Measurements from ENCODE around the gene SOCS7. TPM values are rescaled to one million over a fixed set of nuclear protein-coding genes. Genes with fewer than 3 reads are reported as not detected.

SOCS7 gene
- total and polyA plus RNA-seq, 2 experiments from 2014 or later, result 2.7 to 15.9 TPM

- Histone ChIP-seq H3K27ac (peak overlapping the region; percentile 85), H2AFZ (peak overlapping the region; percentile 85), H4K20me1 (ENCODE audit: insufficient read depth, poor library complexity, severe bottlenecking) (no peaks in the 10 kb centered on the region), H3K27me3 (peaks cover 21% of the 10 kb centered on the region), H3K79me2 (no peaks in the 10 kb centered on the region), H3K4me1 (ENCODE audit: insufficient read depth) (peaks cover 21% of the 10 kb centered on the region), H3K4me2 (peak overlapping the region; percentile 73), H3K36me3 (replicated peaks; ENCODE audit: insufficient read depth, low read depth) (no peaks in the 10 kb centered on the region), H3K9me2 (replicated peaks; ENCODE audit: insufficient read depth) (no peaks in the 10 kb centered on the region), H3K4me3 (peak overlapping the region; percentile 6), H3K9me3 (ENCODE audit: low read depth) (no peaks in the 10 kb centered on the region)
- TF ChIP-seq EZH2 (IDR thresholded peaks at IDR 0.05; ENCODE audit: borderline replicate concordance), result no peak
- no peak for TF ChIP-seq EZH2phosphoT487 (IDR thresholded peaks at IDR 0.05; ENCODE audit: low read depth, severe bottlenecking, unreplicated experiment)
- TF ChIP-seq CTCF (IDR thresholded peaks at IDR 0.05; ENCODE audit: poor library complexity), result no peak
- 45% methylated on average over 20 of the region's 22 CpGs for WGBS (ENCODE audit: low lambda C conversion rate, missing lambda C conversion rate)
- peak; percentile 64 for DNase-seq (ENCODE audit: low spot score)
Observed at GRCh38 chr17:38415250-38416194, 63.9 kb downstream of the SOCS7 start.

GRCh38 chr17:38416840-38417209 lies 65.2 kb downstream of the SOCS7 start:
- Histone ChIP-seq H3K4me2 (no peak overlapping the region), H3K4me3 (no peak overlapping the region), H3K79me2 (no peaks in the 10 kb centered on the region), H3K27me3 (peaks cover 32% of the 10 kb centered on the region), H3K9me2 (replicated peaks; ENCODE audit: insufficient read depth) (no peaks in the 10 kb centered on the region), H3K4me1 (ENCODE audit: insufficient read depth) (peaks cover 27% of the 10 kb centered on the region), H3K36me3 (replicated peaks; ENCODE audit: insufficient read depth, low read depth) (no peaks in the 10 kb centered on the region), H3K9me3 (ENCODE audit: low read depth) (no peaks in the 10 kb centered on the region), H4K20me1 (ENCODE audit: insufficient read depth, poor library complexity, severe bottlenecking) (no peaks in the 10 kb centered on the region), H3K27ac (no peak overlapping the region), H2AFZ (no peak overlapping the region)
- TF ChIP-seq CTCF (IDR thresholded peaks at IDR 0.05; ENCODE audit: poor library complexity) (no peak), EZH2phosphoT487 (IDR thresholded peaks at IDR 0.05; ENCODE audit: low read depth, severe bottlenecking, unreplicated experiment) (no peak), EZH2 (IDR thresholded peaks at IDR 0.05; ENCODE audit: borderline replicate concordance) (no peak)
- WGBS (ENCODE audit: low lambda C conversion rate, missing lambda C conversion rate), result 69% methylated on average over 1 of the region's 1 CpG
- no peak for DNase-seq (ENCODE audit: low spot score)

- TF ChIP-seq EZH2phosphoT487 (IDR thresholded peaks at IDR 0.05; ENCODE audit: low read depth, severe bottlenecking, unreplicated experiment), result no peak
- no peak for TF ChIP-seq CTCF (IDR thresholded peaks at IDR 0.05; ENCODE audit: poor library complexity)
- no peak for TF ChIP-seq EZH2 (IDR thresholded peaks at IDR 0.05; ENCODE audit: borderline replicate concordance)
- Histone ChIP-seq H3K4me2 (no peak overlapping the region), H3K36me3 (replicated peaks; ENCODE audit: insufficient read depth, low read depth) (no peaks in the 10 kb centered on the region), H2AFZ (no peak overlapping the region), H4K20me1 (ENCODE audit: insufficient read depth, poor library complexity, severe bottlenecking) (no peaks in the 10 kb centered on the region), H3K4me1 (ENCODE audit: insufficient read depth) (peaks cover 33% of the 10 kb centered on the region), H3K27me3 (peaks cover 32% of the 10 kb centered on the region), H3K9me3 (ENCODE audit: low read depth) (no peaks in the 10 kb centered on the region), H3K79me2 (no peaks in the 10 kb centered on the region), H3K27ac (no peak overlapping the region), H3K9me2 (replicated peaks; ENCODE audit: insufficient read depth) (no peaks in the 10 kb centered on the region), H3K4me3 (no peak overlapping the region)
- WGBS (ENCODE audit: low lambda C conversion rate, missing lambda C conversion rate), result 83% methylated on average over 11 of the region's 11 CpGs
- no peak for DNase-seq (ENCODE audit: low spot score)
Observed at GRCh38 chr17:38417210-38417951, 65.7 kb downstream of the SOCS7 start.

Data from hepatocyte (in vitro differentiated cells).